Keratinocyte (primary cell): Measurements from ENCODE around the gene MAP2K5. TPM values are rescaled to one million over a fixed set of nuclear protein-coding genes. Genes with fewer than 3 reads are reported as not detected.

Experiments used
- DNase-seq: peaks from one replicate; pipeline ENCODE4 v3.0.0-alpha.2; 2011; ENCODE audit warnings: low read depth, missing footprints, low spot score
- FAIRE-seq: peaks from 2 replicates; lab custom pipeline; 2011; peaks lifted over from hg19 to GRCh38; lab: Jason Lieb, UNC
- H2AFZ ChIP-seq: 2 replicates; pipeline ENCODE4 v1.6.0; 2012; ENCODE audit warnings: low read length, control low read depth, inconsistent platforms; ENCODE audit not compliant: control insufficient read depth
- H3K27ac ChIP-seq: 2 replicates; pipeline ENCODE4 v1.5.1; 2011; ENCODE audit warnings: low read length; ENCODE audit not compliant: control insufficient read depth, insufficient read depth
- H3K27me3 ChIP-seq: 3 replicates; pipeline ENCODE4 v1.6.0; 2011; ENCODE audit warnings: low read length; ENCODE audit not compliant: control insufficient read depth, insufficient read depth; ENCODE audit errors: extremely low read depth
- H3K36me3 ChIP-seq, 2 experiments: 2 replicates in 1 of 2; 3 replicates in 1 of 2; pipeline ENCODE4 v1.5.1; 2011; ENCODE audit warnings: low read length in 2 of 2, mild to moderate bottlenecking in 1 of 2; ENCODE audit not compliant: control insufficient read depth in 2 of 2, insufficient read depth in 2 of 2; ENCODE audit errors: extremely low read depth in 1 of 2
- H3K4me1 ChIP-seq: 3 replicates; pipeline ENCODE4 v1.5.1; 2011; ENCODE audit warnings: low read length; ENCODE audit not compliant: control insufficient read depth, insufficient read depth; ENCODE audit errors: extremely low read depth
- H3K4me2 ChIP-seq: 3 replicates; pipeline ENCODE4 v1.6.0; 2011; ENCODE audit warnings: low read depth, low read length; ENCODE audit not compliant: control insufficient read depth, insufficient read depth; ENCODE audit errors: extremely low read depth
- H3K4me3 ChIP-seq, 3 experiments: fragments of 200-600 bp in 1 of 3; sonication (generic) in 1 of 3; 2 replicates in 2 of 3; 3 replicates in 1 of 3; pipeline ENCODE4 v1.5.1; 2011 to 2016; ENCODE audit warnings: low read length in 3 of 3, mild to moderate bottlenecking in 3 of 3, control low read depth in 2 of 3, inconsistent platforms in 1 of 3, low read depth in 1 of 3, mixed read lengths in 1 of 3, mixed run types in 1 of 3, moderate library complexity in 1 of 3; ENCODE audit not compliant: control insufficient read depth in 2 of 3, insufficient read depth in 2 of 3; ENCODE audit errors: extremely low read depth in 1 of 3
- H3K79me2 ChIP-seq: 2 replicates; pipeline ENCODE4 v1.6.0; 2012; ENCODE audit warnings: low read length; ENCODE audit not compliant: control insufficient read depth, insufficient read depth
- H3K9ac ChIP-seq: 3 replicates; pipeline ENCODE4 v1.6.0; 2011; ENCODE audit warnings: low read length; ENCODE audit not compliant: control insufficient read depth, insufficient read depth; ENCODE audit errors: extremely low read depth
- H3K9me1 ChIP-seq: 3 replicates; pipeline ENCODE4 v1.6.0; 2011; ENCODE audit warnings: low read length; ENCODE audit not compliant: control insufficient read depth, insufficient read depth; ENCODE audit errors: extremely low read depth
- H3K9me3 ChIP-seq: 2 replicates; pipeline ENCODE4 v1.5.1; 2012; ENCODE audit warnings: low read depth, low read length; ENCODE audit not compliant: control insufficient read depth
- H4K20me1 ChIP-seq: 3 replicates; pipeline ENCODE4 v1.6.0; 2011; ENCODE audit warnings: low read length; ENCODE audit not compliant: control insufficient read depth, insufficient read depth; ENCODE audit errors: extremely low read depth
- EZH2 ChIP-seq: IDR thresholded peaks from one replicate; pipeline ENCODE4 v1.6.1; 2012; ENCODE audit warnings: inconsistent platforms, mild to moderate bottlenecking, low read length, moderate library complexity
- dilution Hi-C: fragments of 300-500 bp; cut with MboI; formaldehyde crosslinking; loops from one replicate; pipeline ENCODE4 v1.7.0; 2020; ENCODE audit warnings: low sequenced_read_pairs; ENCODE audit not compliant: extremely low pct_ligation_motif_present
- polyA plus RNA-seq, 5 experiments: library from polyadenylated mRNA; depleted of rRNA in 3 of 5; stranded (reverse) in 3 of 5; stranded (forward) in 1 of 5; unstranded in 1 of 5; fragments of >200 nt; gene quantifications; 1 replicate in 1 of 5; 2 replicates in 3 of 5; 3 replicates in 1 of 5; pipeline versions ENCODE4 v1.2.1 to v1.2.3, GENCODE V29; 2011 to 2012; ENCODE audit warnings: missing spikeins in 2 of 5, low read depth in 1 of 5, low replicate concordance in 1 of 5
- TF ChIP-seq, protein P1 (sequence below), 3 experiments: IDR thresholded peaks in 1 of 3; conservative IDR thresholded peaks in 1 of 3; optimal IDR thresholded peaks in 1 of 3; 2 replicates in 2 of 3; 3 replicates in 1 of 3; pipeline versions ENCODE3 to v1.5.1; 2011; ENCODE audit warnings: low read length in 3 of 3, mild to moderate bottlenecking in 3 of 3, moderate library complexity in 2 of 3, control low read depth in 1 of 3, inconsistent platforms in 1 of 3; ENCODE audit not compliant: insufficient read depth in 2 of 3; ENCODE audit errors: extremely low read depth in 1 of 3

MAP2K5 gene
- polyA plus RNA-seq, 1 donor (not counting 4 experiments of a cell fraction or from before 2014, with no cell fraction given), result 3.6 TPM

DNA sequence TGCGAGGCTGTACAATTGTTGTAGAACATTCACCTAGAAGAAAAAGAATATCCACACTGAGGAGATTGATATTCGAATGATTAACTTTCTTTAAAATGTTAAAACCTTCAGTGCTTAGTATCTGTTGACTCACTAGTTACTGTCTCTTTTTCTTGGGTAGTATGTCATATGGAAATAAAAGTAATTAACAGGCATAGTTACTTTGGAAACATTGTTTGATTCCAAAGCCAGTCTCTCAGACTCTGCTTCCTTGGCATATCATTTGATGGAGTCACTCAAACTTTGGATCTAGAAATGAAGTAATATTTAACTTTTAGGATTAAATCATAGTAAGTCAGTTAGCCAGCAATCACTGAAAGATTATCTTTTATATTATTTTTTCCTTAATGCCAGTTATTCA is 63.4 kb downstream of the MAP2K5 start:
- TF ChIP-seq, protein P1, sequence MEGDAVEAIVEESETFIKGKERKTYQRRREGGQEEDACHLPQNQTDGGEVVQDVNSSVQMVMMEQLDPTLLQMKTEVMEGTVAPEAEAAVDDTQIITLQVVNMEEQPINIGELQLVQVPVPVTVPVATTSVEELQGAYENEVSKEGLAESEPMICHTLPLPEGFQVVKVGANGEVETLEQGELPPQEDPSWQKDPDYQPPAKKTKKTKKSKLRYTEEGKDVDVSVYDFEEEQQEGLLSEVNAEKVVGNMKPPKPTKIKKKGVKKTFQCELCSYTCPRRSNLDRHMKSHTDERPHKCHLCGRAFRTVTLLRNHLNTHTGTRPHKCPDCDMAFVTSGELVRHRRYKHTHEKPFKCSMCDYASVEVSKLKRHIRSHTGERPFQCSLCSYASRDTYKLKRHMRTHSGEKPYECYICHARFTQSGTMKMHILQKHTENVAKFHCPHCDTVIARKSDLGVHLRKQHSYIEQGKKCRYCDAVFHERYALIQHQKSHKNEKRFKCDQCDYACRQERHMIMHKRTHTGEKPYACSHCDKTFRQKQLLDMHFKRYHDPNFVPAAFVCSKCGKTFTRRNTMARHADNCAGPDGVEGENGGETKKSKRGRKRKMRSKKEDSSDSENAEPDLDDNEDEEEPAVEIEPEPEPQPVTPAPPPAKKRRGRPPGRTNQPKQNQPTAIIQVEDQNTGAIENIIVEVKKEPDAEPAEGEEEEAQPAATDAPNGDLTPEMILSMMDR (optimal IDR thresholded peaks at IDR 0.05 in 1 of 3, IDR thresholded peaks at IDR 0.05 in 1 of 3, conservative IDR thresholded peaks at IDR 0.05 in 1 of 3; ENCODE audit: extremely low read depth in 1 of 3, insufficient read depth in 2 of 3, low read length in 3 of 3), result no peak
- Histone ChIP-seq H3K9me3 (no peaks in the 10 kb centered on the region), H3K27me3 (no peaks in the 10 kb centered on the region), H3K4me3 (no peak overlapping the region), H3K4me2 (no peak overlapping the region), H3K27ac (no peak overlapping the region), H3K79me2 (no peaks in the 10 kb centered on the region), H3K36me3 (no peaks in the 10 kb centered on the region), H4K20me1 (no peaks in the 10 kb centered on the region), H3K9me1 (no peaks in the 10 kb centered on the region), H3K4me1 (no peaks in the 10 kb centered on the region), H2AFZ (no peak overlapping the region), H3K9ac (no peak overlapping the region)
- FAIRE-seq, result no peak
- dilution Hi-C loops, result no loop called here
- DNase-seq, result no peak

DNA sequence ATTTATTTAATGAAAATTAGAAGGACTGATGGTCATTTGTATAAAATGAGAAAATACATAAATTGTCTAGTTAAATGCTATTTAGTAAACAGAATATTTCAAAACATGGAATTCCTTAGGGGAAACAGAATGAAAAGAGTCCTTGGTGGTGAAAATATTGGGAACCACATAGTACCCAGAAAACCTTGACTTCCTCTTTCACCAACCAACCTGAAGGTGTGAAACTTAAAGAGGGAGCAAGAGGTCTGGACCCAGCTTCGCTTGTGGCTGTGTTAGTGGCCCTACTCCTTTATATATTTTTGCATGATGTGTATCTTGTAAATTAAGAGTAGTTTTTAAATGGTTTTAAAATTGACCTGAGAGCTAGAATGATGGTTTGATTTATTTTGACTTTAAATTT is 64.2 kb downstream of the MAP2K5 start:
- Histone ChIP-seq H3K9me3 (no peaks in the 10 kb centered on the region), H3K4me3 (no peak overlapping the region), H3K36me3 (no peaks in the 10 kb centered on the region), H3K27me3 (no peaks in the 10 kb centered on the region), H4K20me1 (no peaks in the 10 kb centered on the region), H3K4me2 (no peak overlapping the region), H3K9me1 (no peaks in the 10 kb centered on the region), H3K4me1 (no peaks in the 10 kb centered on the region), H3K79me2 (no peaks in the 10 kb centered on the region), H3K9ac (no peak overlapping the region), H3K27ac (no peak overlapping the region), H2AFZ (no peak overlapping the region)
- DNase-seq, result no peak
- dilution Hi-C loops, result no loop called here
- TF ChIP-seq, protein P1 (optimal IDR thresholded peaks at IDR 0.05 in 1 of 3, IDR thresholded peaks at IDR 0.05 in 1 of 3, conservative IDR thresholded peaks at IDR 0.05 in 1 of 3; ENCODE audit: extremely low read depth in 1 of 3, insufficient read depth in 2 of 3, low read length in 3 of 3), result no peak
- no peak for TF ChIP-seq EZH2
- FAIRE-seq, result no peak
